ENCODE results near the gene EXOSC2.

Gene EXOSC2

DNA sequence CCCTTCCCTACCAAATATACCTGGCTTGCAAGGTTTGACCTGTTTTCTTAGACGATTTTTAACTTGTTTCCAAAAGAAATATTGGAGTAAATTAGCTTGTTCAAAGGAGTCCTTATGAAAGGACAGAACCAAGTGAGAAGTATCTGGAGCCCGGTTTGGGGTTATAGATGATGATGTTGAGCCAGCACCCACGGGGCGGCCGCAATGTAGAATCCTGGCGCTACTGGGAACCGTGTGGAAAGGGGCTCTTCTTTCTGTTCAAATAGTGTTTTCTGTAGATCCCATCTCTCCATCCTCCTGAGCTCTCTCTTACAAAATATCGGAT lies 517 bp upstream of the EXOSC2 start:
- Histone ChIP-seq H3K9ac (ENCODE audit: low read length) (peak overlapping the region; percentile 82), H3K27ac (ENCODE audit: low read length) (peak overlapping the region; percentile 41)
- TF ChIP-seq EZH2phosphoT487 (IDR thresholded peaks at IDR 0.05; ENCODE audit: low read depth) (no peak), CTCF (IDR thresholded peaks at IDR 0.05; ENCODE audit: low read depth, low read length) (no peak)

DNA sequence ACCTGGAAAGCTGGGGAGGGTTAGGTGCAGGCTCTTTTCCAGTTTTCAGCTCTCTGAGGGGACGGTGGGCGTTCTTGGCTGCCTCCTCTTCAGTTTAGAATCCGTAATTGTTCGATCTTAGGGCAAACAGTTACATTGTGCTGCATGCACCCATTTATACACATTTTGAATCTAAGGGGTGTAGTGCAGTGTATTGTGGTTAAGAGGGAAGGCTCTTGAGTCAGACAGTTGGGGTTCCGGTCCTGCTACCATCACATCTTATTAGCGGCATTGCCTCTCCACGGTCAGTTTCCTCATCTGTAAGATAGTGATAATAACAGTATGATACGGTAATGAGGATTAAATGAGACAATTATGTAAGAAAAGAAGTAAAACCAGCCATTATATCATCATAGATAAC lies 625 bp downstream of the EXOSC2 start:
- Histone ChIP-seq H3K9ac (ENCODE audit: low read length) (peak overlapping the region; percentile 98), H3K36me3 (replicated peaks; ENCODE audit: low read depth, low read length) (peaks cover 37% of the 10 kb centered on the region), H3K4me1 (ENCODE audit: low read length) (peaks cover 44% of the 10 kb centered on the region), H3K4me2 (ENCODE audit: low read length) (peak overlapping the region; percentile 80), H2AFZ (ENCODE audit: low read depth, low read length) (peak overlapping the region; percentile 22; the same call in 1 of the 2 replicates), H3K27ac (ENCODE audit: low read length) (peak overlapping the region; percentile 59), H3K9me3 (ENCODE audit: insufficient read depth, low read length) (no peaks in the 10 kb centered on the region), H3K79me2 (ENCODE audit: low read length) (peaks cover 60% of the 10 kb centered on the region), H3K4me3 (ENCODE audit: low read length) (peak overlapping the region; percentile 97), H3K27me3 (ENCODE audit: low read depth, low read length) (no peaks in the 10 kb centered on the region), H4K20me1 (ENCODE audit: insufficient read depth, low read length) (peaks cover 34% of the 10 kb centered on the region)
- no peak for TF ChIP-seq CTCF (IDR thresholded peaks at IDR 0.05; ENCODE audit: low read depth, low read length)
- no peak for TF ChIP-seq EZH2phosphoT487 (IDR thresholded peaks at IDR 0.05; ENCODE audit: low read depth)

More for the DNA sequence above, 517 bp upstream of the EXOSC2 start:
- peaks cover 23% of the 10 kb centered on the region for H4K20me1 ChIP-seq (ENCODE audit: insufficient read depth, low read length)
- no peaks in the 10 kb centered on the region for H3K9me3 ChIP-seq (ENCODE audit: insufficient read depth, low read length)
- H3K27me3 ChIP-seq (ENCODE audit: low read depth, low read length): no peaks in the 10 kb centered on the region
- peaks cover 48% of the 10 kb centered on the region for H3K79me2 ChIP-seq (ENCODE audit: low read length)
- H2AFZ ChIP-seq (ENCODE audit: low read depth, low read length): peak overlapping the region; percentile 99
- H3K4me1 ChIP-seq (ENCODE audit: low read length): peaks cover 41% of the 10 kb centered on the region
- H3K4me2 ChIP-seq (ENCODE audit: low read length): peak overlapping the region; percentile 95
- H3K36me3 ChIP-seq (replicated peaks; ENCODE audit: low read depth, low read length): peaks cover 28% of the 10 kb centered on the region
- H3K4me3 ChIP-seq (ENCODE audit: low read length): peak overlapping the region; percentile 97

DNA sequence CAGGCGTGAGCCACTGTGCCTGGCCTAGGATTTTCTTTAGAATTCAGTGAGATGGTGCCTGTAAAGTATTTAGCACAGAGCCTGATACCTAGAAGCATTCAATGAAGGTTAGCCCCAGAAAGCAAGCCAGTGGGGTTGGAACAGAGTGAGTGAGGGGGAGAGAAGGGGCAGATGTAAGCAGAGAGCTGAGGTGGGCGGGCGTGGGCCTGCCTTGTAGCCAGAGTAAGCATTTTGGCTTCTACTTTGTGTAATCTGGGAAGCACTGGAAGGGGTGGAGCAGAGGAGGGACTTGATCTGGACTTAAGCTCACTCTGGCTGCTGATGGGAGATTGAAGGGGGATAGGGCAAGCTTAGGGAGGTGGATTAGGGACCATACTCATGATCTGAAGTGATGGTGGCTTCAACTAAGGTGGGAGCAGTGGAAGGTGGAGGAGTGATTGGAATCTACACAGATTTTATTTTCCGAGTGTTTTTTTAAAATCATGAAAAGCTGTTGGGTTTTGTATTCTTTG lies 2.6 kb downstream of the EXOSC2 start:
- Histone ChIP-seq H3K4me3 (ENCODE audit: low read length) (no peak overlapping the region), H3K27ac (ENCODE audit: low read length) (no peak overlapping the region), H3K9ac (ENCODE audit: low read length) (no peak overlapping the region), H4K20me1 (ENCODE audit: insufficient read depth, low read length) (peaks cover 45% of the 10 kb centered on the region), H3K4me1 (ENCODE audit: low read length) (peaks cover 32% of the 10 kb centered on the region), H3K79me2 (ENCODE audit: low read length) (peaks cover 73% of the 10 kb centered on the region), H3K9me3 (ENCODE audit: insufficient read depth, low read length) (no peaks in the 10 kb centered on the region), H2AFZ (ENCODE audit: low read depth, low read length) (no peak overlapping the region), H3K36me3 (replicated peaks; ENCODE audit: low read depth, low read length) (peaks cover 48% of the 10 kb centered on the region), H3K27me3 (ENCODE audit: low read depth, low read length) (no peaks in the 10 kb centered on the region), H3K4me2 (ENCODE audit: low read length) (no peak overlapping the region)
- TF ChIP-seq EZH2phosphoT487 (IDR thresholded peaks at IDR 0.05; ENCODE audit: low read depth) (no peak), CTCF (IDR thresholded peaks at IDR 0.05; ENCODE audit: low read depth, low read length) (no peak)

DNA sequence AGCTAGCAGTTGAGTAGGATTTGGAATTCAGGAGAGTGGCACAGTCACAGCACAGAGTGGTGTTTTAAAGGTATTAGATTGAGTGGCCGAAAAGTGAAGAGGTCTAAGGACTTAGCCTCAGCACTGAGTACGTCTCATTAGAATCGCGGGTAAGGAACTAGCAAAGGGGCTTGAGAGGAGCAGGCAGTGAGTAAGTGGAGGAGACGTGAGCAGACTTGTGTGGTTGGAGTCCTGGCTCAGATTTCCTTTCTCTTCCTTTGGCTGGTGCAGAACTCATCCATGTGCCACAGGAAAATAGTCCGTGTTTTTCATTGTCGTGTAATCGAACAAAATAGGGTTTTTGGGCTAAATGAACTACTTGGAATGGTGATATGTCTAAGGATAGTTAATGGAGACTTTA lies 3.4 kb downstream of the EXOSC2 start:
- no peaks in the 10 kb centered on the region for H3K9me3 ChIP-seq (ENCODE audit: insufficient read depth, low read length)
- H4K20me1 ChIP-seq (ENCODE audit: insufficient read depth, low read length): peaks cover 53% of the 10 kb centered on the region
- H3K36me3 ChIP-seq (replicated peaks; ENCODE audit: low read depth, low read length): peaks cover 56% of the 10 kb centered on the region
- no peak overlapping the region for H3K4me3 ChIP-seq (ENCODE audit: low read length)
- no peak overlapping the region for H3K27ac ChIP-seq (ENCODE audit: low read length)
- H3K9ac ChIP-seq (ENCODE audit: low read length): no peak overlapping the region
- H3K79me2 ChIP-seq (ENCODE audit: low read length): peaks cover 81% of the 10 kb centered on the region
- H2AFZ ChIP-seq (ENCODE audit: low read depth, low read length): no peak overlapping the region
- H3K27me3 ChIP-seq (ENCODE audit: low read depth, low read length): no peaks in the 10 kb centered on the region
- no peak overlapping the region for H3K4me2 ChIP-seq (ENCODE audit: low read length)
- TF ChIP-seq EZH2phosphoT487 (IDR thresholded peaks at IDR 0.05; ENCODE audit: low read depth): no peak
- no peak for TF ChIP-seq CTCF (IDR thresholded peaks at IDR 0.05; ENCODE audit: low read depth, low read length)
- peaks cover 32% of the 10 kb centered on the region for H3K4me1 ChIP-seq (ENCODE audit: low read length)
